ENCODE results near the gene DNAAF8. TPM values are rescaled to one million over a fixed set of nuclear protein-coding genes. Genes with fewer than 3 reads are reported as not detected.

The DNAAF8 gene
- total RNA-seq, 1 experiment from 2014 or later: 2.4 TPM

- TF ChIP-seq, protein P1, sequence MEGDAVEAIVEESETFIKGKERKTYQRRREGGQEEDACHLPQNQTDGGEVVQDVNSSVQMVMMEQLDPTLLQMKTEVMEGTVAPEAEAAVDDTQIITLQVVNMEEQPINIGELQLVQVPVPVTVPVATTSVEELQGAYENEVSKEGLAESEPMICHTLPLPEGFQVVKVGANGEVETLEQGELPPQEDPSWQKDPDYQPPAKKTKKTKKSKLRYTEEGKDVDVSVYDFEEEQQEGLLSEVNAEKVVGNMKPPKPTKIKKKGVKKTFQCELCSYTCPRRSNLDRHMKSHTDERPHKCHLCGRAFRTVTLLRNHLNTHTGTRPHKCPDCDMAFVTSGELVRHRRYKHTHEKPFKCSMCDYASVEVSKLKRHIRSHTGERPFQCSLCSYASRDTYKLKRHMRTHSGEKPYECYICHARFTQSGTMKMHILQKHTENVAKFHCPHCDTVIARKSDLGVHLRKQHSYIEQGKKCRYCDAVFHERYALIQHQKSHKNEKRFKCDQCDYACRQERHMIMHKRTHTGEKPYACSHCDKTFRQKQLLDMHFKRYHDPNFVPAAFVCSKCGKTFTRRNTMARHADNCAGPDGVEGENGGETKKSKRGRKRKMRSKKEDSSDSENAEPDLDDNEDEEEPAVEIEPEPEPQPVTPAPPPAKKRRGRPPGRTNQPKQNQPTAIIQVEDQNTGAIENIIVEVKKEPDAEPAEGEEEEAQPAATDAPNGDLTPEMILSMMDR (conservative IDR thresholded peaks at IDR 0.05): no peak
- no peak for TF ChIP-seq EZH2 (IDR thresholded peaks at IDR 0.05; ENCODE audit: low read depth)
- ChIA-PET CTCF (no interaction called here), POLR2A (ENCODE audit: unreplicated experiment) (interaction anchor here (0.6 kb wide), 2 partner anchors 10 to 64 kb away, joined by 3 to 4 read pairs; partner anchors contain the start of gene DNAAF8)
- H4K20me1 ChIP-seq (ENCODE audit: insufficient read depth): no peaks in the 10 kb centered on the region
- peaks cover 31% of the 10 kb centered on the region for H3K4me1 ChIP-seq (replicated peaks; ENCODE audit: insufficient read depth)
- no peak overlapping the region for H3K4me3 ChIP-seq
- no peaks in the 10 kb centered on the region; the same call in 1 of the 2 replicates for H3K36me3 ChIP-seq (ENCODE audit: low read depth)
- no peaks in the 10 kb centered on the region for H3K9me2 ChIP-seq (ENCODE audit: insufficient read depth)
- H3K4me2 ChIP-seq: no peak overlapping the region
- no peak overlapping the region for H2AFZ ChIP-seq
- H3K27ac ChIP-seq: no peak overlapping the region
- H3F3A ChIP-seq (ENCODE audit: insufficient read depth, low read depth): peaks cover 25% of the 10 kb centered on the region
- peaks cover 25% of the 10 kb centered on the region for H3K79me2 ChIP-seq (ENCODE audit: low read depth)
- no TSS peak for BruUV-seq (replicated peaks)
- no peaks in the 10 kb centered on the region for H3K9me3 ChIP-seq (ENCODE audit: insufficient read depth, low read depth)
- no peaks in the 10 kb centered on the region for H3K27me3 ChIP-seq (ENCODE audit: insufficient read depth, low read depth)
- DNase-seq: no peak
- intact Hi-C loops (cut with micrococcal nuclease; ENCODE audit: unreplicated experiment): no loop called here
These were observed 64.1 kb downstream of the DNAAF8 start for GRCh38 chr16:4798456-4798855.

Other genes starting within 250 kb of the DNAAF8 start
- 10.7 and 18.4 TPM in 2 replicates for gene CDIP1, start 195.8 kb upstream of the DNAAF8 start, total RNA-seq (2021)
- gene C16orf96, start 178.2 kb upstream of the DNAAF8 start, total RNA-seq (2021): 0.13 and 0.15 TPM in 2 replicates
- 58.4 and 68.7 TPM in 2 replicates for gene UBALD1, start 119.6 kb upstream of the DNAAF8 start, total RNA-seq (2021)
- gene MGRN1, start 109.7 kb upstream of the DNAAF8 start, total RNA-seq (2021): 67.9 and 70.4 TPM in 2 replicates
- gene NUDT16L1, start 41.0 kb upstream of the DNAAF8 start, total RNA-seq (2021): 25.7 and 37.5 TPM in 2 replicates
- gene ANKS3, start 266 bp upstream of the DNAAF8 start, total RNA-seq (2021): 32.8 and 35.0 TPM in 2 replicates
- gene ZNF500, start 32.6 kb downstream of the DNAAF8 start, total RNA-seq (2021): 28.8 and 29.2 TPM in 2 replicates
- not detected in 2 replicates for gene SEPTIN12, start 53.8 kb downstream of the DNAAF8 start, total RNA-seq (2021)
- gene SMIM22, start 60.8 kb downstream of the DNAAF8 start, total RNA-seq (2021): 134 and 182 TPM in 2 replicates
- gene ROGDI, start 68.1 kb downstream of the DNAAF8 start, total RNA-seq (2021): 40.8 and 45.2 TPM in 2 replicates
- 97.5 and 135 TPM in 2 replicates for gene GLYR1, start 112.8 kb downstream of the DNAAF8 start, total RNA-seq (2021)
- 42.7 and 44.1 TPM in 2 replicates for gene UBN1, start 112.9 kb downstream of the DNAAF8 start, total RNA-seq (2021)
- gene PPL, start 202.6 kb downstream of the DNAAF8 start, total RNA-seq (2021): 184 and 187 TPM in 2 replicates
- 1.1 and 1.8 TPM in 2 replicates for gene SEC14L5, start 223.8 kb downstream of the DNAAF8 start, total RNA-seq (2021)

Data from PC-9 (cell line).